HG02943 (cell line): ENCODE measurements around the gene PTPRN2.
"Not testable (repeated sequence)": the region's sequence is repeated elsewhere in the genome, so short reads cannot be mapped to it uniquely, and the experiment has no call there.

Source experiments
- ATAC-seq: cut with Tn5 transposase; IDR thresholded peaks from one replicate; pipeline ENCODE4 v1.9.1; 2021; ENCODE audit warnings: mild to moderate bottlenecking, low read depth, moderate library complexity; ENCODE audit not compliant: unreplicated experiment

PTPRN2 gene

GRCh38 chr7:158428837-158429753 is 158.5 kb downstream of the PTPRN2 start:
- no peak for ATAC-seq

GRCh38 chr7:158428131-158428836 is 159.3 kb downstream of the PTPRN2 start:
- ATAC-seq, result no peak

GRCh38 chr7:158425676-158426075 is 161.9 kb downstream of the PTPRN2 start:
- not testable (repeated sequence) for ATAC-seq

- no peak for ATAC-seq
Observed at GRCh38 chr7:158424531-158424930, 163.1 kb downstream of the PTPRN2 start.

GRCh38 chr7:158424011-158424410 is 163.6 kb downstream of the PTPRN2 start:
- ATAC-seq, result no peak

GRCh38 chr7:158422887-158423560 is 164.6 kb downstream of the PTPRN2 start:
- ATAC-seq, result no peak

GRCh38 chr7:158422196-158422886 is 165.3 kb downstream of the PTPRN2 start:
- no peak for ATAC-seq

GRCh38 chr7:158421361-158421760 is 166.3 kb downstream of the PTPRN2 start:
- no peak for ATAC-seq

- ATAC-seq, result no peak
Observed at GRCh38 chr7:158420591-158421340, 166.9 kb downstream of the PTPRN2 start.

GRCh38 chr7:158419238-158419785 is 168.3 kb downstream of the PTPRN2 start:
- no peak for ATAC-seq

GRCh38 chr7:158418395-158418794 is 169.2 kb downstream of the PTPRN2 start:
- not testable (repeated sequence) for ATAC-seq

GRCh38 chr7:158416283-158416933 is 171.2 kb downstream of the PTPRN2 start:
- ATAC-seq, result no peak

- ATAC-seq, result no peak
Observed at GRCh38 chr7:158415316-158415715, 172.3 kb downstream of the PTPRN2 start.

GRCh38 chr7:158414486-158414961 is 173.1 kb downstream of the PTPRN2 start:
- no peak for ATAC-seq

- no peak for ATAC-seq
Observed at GRCh38 chr7:158414002-158414401, 173.6 kb downstream of the PTPRN2 start.

GRCh38 chr7:158411232-158411950 is 176.2 kb downstream of the PTPRN2 start:
- ATAC-seq, result no peak

- no peak for ATAC-seq
Observed at GRCh38 chr7:158410720-158411119, 176.9 kb downstream of the PTPRN2 start.

- no peak for ATAC-seq
Observed at GRCh38 chr7:158409816-158410330, 177.8 kb downstream of the PTPRN2 start.
